Transverse colon (tissue), 4 donors: Measurements from ENCODE around the gene KRTAP5-4.

Experiments
- POLR2A ChIP-seq: fragments of 450-650 bp; IDR thresholded peaks from one replicate; pipeline ENCODE4 v1.6.1; 2016; ENCODE audit warnings: antibody characterized with exemption, mild to moderate bottlenecking, moderate library complexity
- POLR2AphosphoS5 ChIP-seq, 3 donors: sonication (generic); formaldehyde crosslinking; IDR thresholded peaks; one replicate each; pipeline ENCODE4 v1.6.1; 2016; ENCODE audit warnings: antibody characterized with exemption in 3 of 3
- TF ChIP-seq, protein P1 (sequence below), 5 experiments: fragments of 200-600 bp in 3 of 5; fragments of 450-650 bp in 2 of 5; sonication (generic) in 3 of 5; IDR thresholded peaks; 1 replicate in 2 of 5; 2 replicates in 3 of 5; pipeline ENCODE4 v1.5.1; 2016 to 2017; ENCODE audit warnings: antibody characterized with exemption in 5 of 5, inconsistent platforms in 3 of 5, mild to moderate bottlenecking in 2 of 5, moderate library complexity in 1 of 5

DNA sequence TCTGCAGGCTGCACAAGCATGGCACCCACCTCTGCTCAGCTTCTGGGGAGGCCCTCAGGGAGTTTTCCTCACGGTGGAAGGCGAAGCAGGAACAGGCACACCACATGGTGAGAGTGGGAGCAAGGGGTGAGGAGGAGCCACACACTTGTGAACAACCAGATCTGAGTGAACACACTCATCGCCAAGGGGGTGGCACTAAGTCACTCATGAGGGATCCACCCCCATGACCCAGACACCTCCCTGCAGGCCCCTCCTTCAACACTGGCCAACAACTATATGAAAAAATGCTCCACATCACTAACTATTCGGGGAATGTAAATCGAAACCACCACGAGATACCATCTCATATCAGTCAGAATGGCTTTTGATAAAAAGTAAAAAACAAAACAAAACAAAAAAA, 23.1 kb downstream of the KRTAP5-4 start:
- TF ChIP-seq POLR2A (no peak), POLR2AphosphoS5 (IDR thresholded peaks at IDR 0.05) (no peak)
- TF ChIP-seq, protein P1, sequence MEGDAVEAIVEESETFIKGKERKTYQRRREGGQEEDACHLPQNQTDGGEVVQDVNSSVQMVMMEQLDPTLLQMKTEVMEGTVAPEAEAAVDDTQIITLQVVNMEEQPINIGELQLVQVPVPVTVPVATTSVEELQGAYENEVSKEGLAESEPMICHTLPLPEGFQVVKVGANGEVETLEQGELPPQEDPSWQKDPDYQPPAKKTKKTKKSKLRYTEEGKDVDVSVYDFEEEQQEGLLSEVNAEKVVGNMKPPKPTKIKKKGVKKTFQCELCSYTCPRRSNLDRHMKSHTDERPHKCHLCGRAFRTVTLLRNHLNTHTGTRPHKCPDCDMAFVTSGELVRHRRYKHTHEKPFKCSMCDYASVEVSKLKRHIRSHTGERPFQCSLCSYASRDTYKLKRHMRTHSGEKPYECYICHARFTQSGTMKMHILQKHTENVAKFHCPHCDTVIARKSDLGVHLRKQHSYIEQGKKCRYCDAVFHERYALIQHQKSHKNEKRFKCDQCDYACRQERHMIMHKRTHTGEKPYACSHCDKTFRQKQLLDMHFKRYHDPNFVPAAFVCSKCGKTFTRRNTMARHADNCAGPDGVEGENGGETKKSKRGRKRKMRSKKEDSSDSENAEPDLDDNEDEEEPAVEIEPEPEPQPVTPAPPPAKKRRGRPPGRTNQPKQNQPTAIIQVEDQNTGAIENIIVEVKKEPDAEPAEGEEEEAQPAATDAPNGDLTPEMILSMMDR (IDR thresholded peaks at IDR 0.05) = no peak
